GM20000 (cell line): ENCODE results near the gene SERPINA1.

ENCODE experiments used
- DNase-seq: peaks from one replicate; pipeline ENCODE4 v3.0.0; 2012; ENCODE audit warnings: low spot score
- TF ChIP-seq, protein P1 (sequence below): IDR thresholded peaks from 2 replicates; pipeline ENCODE4 v1.5.1; 2012; ENCODE audit warnings: mild to moderate bottlenecking, control low read depth; ENCODE audit errors: extremely low read depth, missing control alignments

Gene SERPINA1

DNA sequence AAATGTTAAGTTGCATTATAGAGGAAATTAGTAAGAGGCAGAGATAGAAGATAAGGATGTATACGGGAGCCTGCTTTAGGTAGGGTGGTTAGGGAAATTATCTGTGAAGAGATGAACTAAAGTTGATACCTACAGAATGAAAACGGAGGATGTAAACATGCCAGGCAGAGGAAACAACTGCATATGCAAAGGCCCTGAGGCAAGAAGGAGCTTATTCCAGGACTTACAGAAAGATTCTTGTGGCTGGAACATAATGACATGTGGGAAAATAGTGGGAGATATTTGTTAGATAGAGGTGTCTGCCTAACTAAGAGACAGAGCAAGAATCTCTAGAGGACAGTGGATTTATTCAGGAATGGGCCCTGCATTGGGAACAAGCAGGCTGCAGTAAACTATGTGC is 16.2 kb upstream of the SERPINA1 start:
- no peak for DNase-seq
- TF ChIP-seq, protein P1, sequence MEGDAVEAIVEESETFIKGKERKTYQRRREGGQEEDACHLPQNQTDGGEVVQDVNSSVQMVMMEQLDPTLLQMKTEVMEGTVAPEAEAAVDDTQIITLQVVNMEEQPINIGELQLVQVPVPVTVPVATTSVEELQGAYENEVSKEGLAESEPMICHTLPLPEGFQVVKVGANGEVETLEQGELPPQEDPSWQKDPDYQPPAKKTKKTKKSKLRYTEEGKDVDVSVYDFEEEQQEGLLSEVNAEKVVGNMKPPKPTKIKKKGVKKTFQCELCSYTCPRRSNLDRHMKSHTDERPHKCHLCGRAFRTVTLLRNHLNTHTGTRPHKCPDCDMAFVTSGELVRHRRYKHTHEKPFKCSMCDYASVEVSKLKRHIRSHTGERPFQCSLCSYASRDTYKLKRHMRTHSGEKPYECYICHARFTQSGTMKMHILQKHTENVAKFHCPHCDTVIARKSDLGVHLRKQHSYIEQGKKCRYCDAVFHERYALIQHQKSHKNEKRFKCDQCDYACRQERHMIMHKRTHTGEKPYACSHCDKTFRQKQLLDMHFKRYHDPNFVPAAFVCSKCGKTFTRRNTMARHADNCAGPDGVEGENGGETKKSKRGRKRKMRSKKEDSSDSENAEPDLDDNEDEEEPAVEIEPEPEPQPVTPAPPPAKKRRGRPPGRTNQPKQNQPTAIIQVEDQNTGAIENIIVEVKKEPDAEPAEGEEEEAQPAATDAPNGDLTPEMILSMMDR = no peak

- DNase-seq = no peak
- TF ChIP-seq, protein P1 = no peak
Observed at GRCh38 chr14:94403312-94403932, 15.0 kb upstream of the SERPINA1 start.

DNA sequence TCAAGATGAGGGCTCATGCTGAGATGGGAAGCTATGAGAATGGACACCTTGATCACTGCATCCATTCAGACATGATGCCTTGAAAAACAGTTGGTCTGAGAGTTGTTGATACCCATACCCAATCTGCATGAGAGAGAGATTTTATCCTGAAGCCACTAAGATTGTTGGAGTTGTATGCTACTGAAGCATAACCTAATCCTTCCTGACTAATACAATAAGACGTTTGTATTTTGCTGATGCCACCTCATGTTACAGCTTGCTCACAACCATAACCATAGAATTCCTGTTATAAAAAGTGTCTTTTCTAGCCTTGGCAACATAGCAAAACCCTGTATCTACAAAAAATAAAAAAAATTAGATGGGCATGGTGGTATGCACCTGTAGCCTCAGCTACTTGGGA is 12.7 kb upstream of the SERPINA1 start:
- TF ChIP-seq, protein P1 = no peak
- DNase-seq = no peak

DNA sequence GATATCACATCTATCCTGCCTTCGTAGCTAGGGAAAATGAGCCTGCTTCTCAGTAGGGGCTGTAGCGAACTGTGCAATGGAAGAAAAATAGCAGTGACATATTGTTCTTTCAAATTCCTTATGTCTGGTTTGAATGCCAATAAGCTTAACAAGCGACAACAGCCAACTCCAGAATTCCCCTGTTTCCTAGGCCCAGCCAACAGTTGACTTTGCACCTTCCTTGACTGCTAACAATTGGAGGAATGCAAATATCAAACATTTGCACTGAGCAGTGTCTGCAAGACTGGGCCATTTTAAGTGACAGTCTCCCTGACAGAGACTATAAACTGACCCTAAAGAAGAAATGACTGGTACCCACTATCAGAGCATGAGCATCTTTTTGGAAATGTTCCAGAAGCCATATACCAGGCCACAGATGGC is 12.0 kb upstream of the SERPINA1 start:
- DNase-seq = no peak
- TF ChIP-seq, protein P1 = no peak

- TF ChIP-seq, protein P1 = no peak
- no peak for DNase-seq
Observed at GRCh38 chr14:94398536-94398935, 10.1 kb upstream of the SERPINA1 start.

GRCh38 chr14:94398182-94398479 is 9.7 kb upstream of the SERPINA1 start:
- DNase-seq = no peak

DNA sequence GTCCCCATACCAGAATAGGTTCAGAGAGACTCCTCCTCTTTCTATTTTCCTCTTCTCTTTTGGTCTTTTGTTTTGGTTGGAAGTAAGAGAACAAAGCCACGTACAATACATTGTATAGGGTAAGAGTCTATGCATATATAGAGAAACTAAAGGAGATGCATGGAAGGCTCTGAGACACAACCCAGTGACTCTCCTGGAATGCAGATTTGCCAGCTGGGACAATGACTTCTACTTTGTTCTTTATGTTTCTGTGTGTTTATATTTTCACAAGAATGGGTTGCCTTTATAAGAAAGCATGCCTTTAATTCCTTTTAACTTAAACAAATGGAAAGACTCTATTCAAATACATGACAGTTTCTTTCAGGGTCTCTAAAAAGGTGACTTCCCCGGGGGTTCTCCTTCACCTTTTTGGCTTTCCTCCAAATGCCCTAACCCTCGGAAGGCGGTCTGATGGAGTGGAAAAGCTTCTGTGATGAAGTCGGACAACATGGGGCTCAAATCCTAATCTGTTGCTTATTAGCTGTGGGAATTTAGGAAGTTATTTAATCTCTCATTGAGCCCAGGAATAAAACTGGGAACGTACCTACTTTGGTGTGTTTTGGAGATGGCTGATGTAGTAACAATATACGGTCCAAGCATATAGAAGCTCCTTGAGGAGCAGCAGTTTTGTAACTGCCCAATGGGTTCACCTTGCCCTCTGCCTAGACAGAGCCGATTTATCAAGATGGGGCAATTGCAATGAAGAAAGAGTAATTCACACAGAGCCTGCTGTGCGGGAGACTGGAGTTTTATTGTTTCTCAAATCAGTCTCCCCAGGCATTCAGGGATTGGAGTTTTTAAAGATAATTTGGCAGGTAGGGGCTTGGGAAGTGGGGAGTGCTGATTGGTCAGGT is 9.1 kb upstream of the SERPINA1 start:
- DNase-seq = no peak
- TF ChIP-seq, protein P1 = no peak

More at GRCh38 chr14:94398182-94398479, 9.7 kb upstream of the SERPINA1 start:
- TF ChIP-seq, protein P1 = no peak
